ENCODE measurements around the gene SPDYE6. TPM values are rescaled to one million over a fixed set of nuclear protein-coding genes. Genes with fewer than 3 reads are reported as not detected.

The SPDYE6 gene
- total RNA-seq, 1 experiment from 2014 or later, result not detected

DNA sequence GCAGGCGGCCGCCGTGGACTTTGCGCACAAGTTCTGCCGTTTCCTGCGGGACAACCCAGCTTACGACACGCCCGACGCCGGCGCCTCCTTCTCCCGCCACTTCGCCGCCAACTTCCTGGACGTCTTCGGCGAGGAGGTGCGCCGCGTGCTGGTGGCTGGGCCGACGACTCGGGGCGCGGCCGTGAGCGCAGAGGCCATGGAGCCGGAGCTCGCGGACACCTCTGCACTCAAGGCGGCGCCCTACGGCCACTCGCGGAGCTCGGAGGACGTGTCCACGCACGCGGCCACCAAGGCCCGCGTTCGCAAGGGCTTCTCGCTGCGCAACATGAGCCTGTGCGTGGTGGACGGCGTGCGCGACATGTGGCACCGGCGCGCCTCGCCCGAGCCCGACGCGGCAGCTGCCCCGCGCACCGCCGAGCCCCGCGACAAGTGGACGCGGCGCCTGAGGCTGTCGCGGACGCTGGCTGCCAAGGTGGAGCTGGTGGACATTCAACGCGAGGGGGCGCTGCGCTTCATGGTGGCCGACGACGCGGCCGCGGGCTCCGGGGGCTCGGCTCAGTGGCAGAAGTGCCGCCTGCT, 55.5 kb downstream of the SPDYE6 start:
- Histone ChIP-seq H3K4me3 (replicated peaks in 1 of 2; ENCODE audit: low read depth in 1 of 2, low read length in 2 of 2) (no peak overlapping the region), H3K4me1 (ENCODE audit: control insufficient read depth in 1 of 2, insufficient read depth in 2 of 2, low read length in 2 of 2) (no peaks in the 10 kb centered on the region), H3K4me2 (ENCODE audit: low read length) (no peak overlapping the region), H3K9ac (ENCODE audit: low read length) (no peak overlapping the region), H2AFZ (ENCODE audit: low read depth, low read length, poor library complexity, severe bottlenecking) (no peak overlapping the region), H3K9me2 (ENCODE audit: insufficient read depth) (no peaks in the 10 kb centered on the region), H4K20me1 (ENCODE audit: insufficient read depth) (no peaks in the 10 kb centered on the region), H3K27ac (ENCODE audit: low read depth, low read length) (no peak overlapping the region), H3K27me3 (ENCODE audit: insufficient read depth, low read length) (no peaks in the 10 kb centered on the region), H3K36me3 (ENCODE audit: control insufficient read depth in 1 of 2, insufficient read depth in 2 of 2, low read length in 2 of 2) (no peaks in the 10 kb centered on the region), H3K79me2 (ENCODE audit: insufficient read depth, low read length) (no peaks in the 10 kb centered on the region), H3K9me3 (ENCODE audit: control insufficient read depth in 1 of 2, insufficient read depth in 1 of 2, low read depth in 1 of 2, low read length in 2 of 2) (no peaks in the 10 kb centered on the region)
- POLR2A ChIA-PET, result no interaction called here
- no peak for TF ChIP-seq SRF (IDR thresholded peaks at IDR 0.05; ENCODE audit: low read depth)
- TF ChIP-seq, protein P1, sequence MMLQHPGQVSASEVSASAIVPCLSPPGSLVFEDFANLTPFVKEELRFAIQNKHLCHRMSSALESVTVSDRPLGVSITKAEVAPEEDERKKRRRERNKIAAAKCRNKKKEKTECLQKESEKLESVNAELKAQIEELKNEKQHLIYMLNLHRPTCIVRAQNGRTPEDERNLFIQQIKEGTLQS (IDR thresholded peaks at IDR 0.05), result no peak
- TF ChIP-seq CEBPB (IDR thresholded peaks at IDR 0.05; ENCODE audit: low read depth), result no peak
- TF ChIP-seq EZH2phosphoT487 (IDR thresholded peaks at IDR 0.05; ENCODE audit: borderline replicate concordance), result no peak
- no peak for TF ChIP-seq ZFX (IDR thresholded peaks at IDR 0.05)
- TF ChIP-seq CTCF (IDR thresholded peaks at IDR 0.05 in 2 of 3, conservative IDR thresholded peaks at IDR 0.05 in 1 of 3; ENCODE audit: borderline replicate concordance in 1 of 3, insufficient read depth in 1 of 3, low read depth in 2 of 3, low read length in 2 of 3), result no peak
- no peak for TF ChIP-seq EZH2 (IDR thresholded peaks at IDR 0.05)
- no peak for TF ChIP-seq RAD21 (IDR thresholded peaks at IDR 0.05; ENCODE audit: low read depth)
- DNase-seq (ENCODE audit: low read depth, low spot score) (no peak), ATAC-seq (no peak)
- BruUV-seq (replicated peaks), result no TSS peak
- intact Hi-C loops (cut with micrococcal nuclease), result no loop called here
- CTCF ChIA-PET, result no interaction called here
- RAD21 ChIA-PET (ENCODE audit: low non-redundant PET in 1 of 2, low total read pairs in 2 of 2, uncharacterized antibody in 2 of 2, unreplicated experiment in 2 of 2), result no interaction called here
